HFFc6 (cell line): ENCODE results near the gene NARS2. TPM values are rescaled to one million over a fixed set of nuclear protein-coding genes. Genes with fewer than 3 reads are reported as not detected.

Source experiments
- DNase-seq: peaks from one replicate; pipeline ENCODE4 v3.0.0-alpha.2; 2018
- H3K27ac Mint-ChIP-seq: 2 replicates; pipeline ENCODE4 v1.8.0; 2020; ENCODE audit warnings: mild to moderate bottlenecking, mixed read lengths
- H3K27me3 Mint-ChIP-seq: 2 replicates; pipeline ENCODE4 v1.8.0; 2021; ENCODE audit warnings: mild to moderate bottlenecking, moderate library complexity, mixed read lengths; ENCODE audit not compliant: insufficient read depth
- H3K36me3 Mint-ChIP-seq: 2 replicates; pipeline ENCODE4 v1.8.0; 2021; ENCODE audit warnings: low read depth, mixed read lengths
- H3K4me1 Mint-ChIP-seq: 2 replicates; pipeline ENCODE4 v1.8.0; 2020; ENCODE audit warnings: low read depth, mixed read lengths
- H3K4me3 Mint-ChIP-seq: 2 replicates; pipeline ENCODE4 v1.8.0; 2020; ENCODE audit warnings: mild to moderate bottlenecking, moderate library complexity, mixed read lengths
- H3K9me3 Mint-ChIP-seq: 2 replicates; pipeline ENCODE4 v1.8.0; 2020; ENCODE audit warnings: mild to moderate bottlenecking, mixed read lengths
- total RNA-seq, 6 experiments: library from RNA; stranded (reverse); fragmentation: NEBNext Ultra II Directional; extraction: Animal tissue kit (Norgen Biotek cat#: 25700); gene quantifications; 2 replicates in 1 of 6; 3 replicates in 5 of 6; pipeline ENCODE4 v1.2.3, GENCODE V29; 2021
- TF ChIP-seq, protein P1 (sequence below): fragments of 200-600 bp; sonication (generic); IDR thresholded peaks from 2 replicates; pipeline ENCODE4 v1.5.0; 2021; ENCODE audit warnings: antibody characterized with exemption, mild to moderate bottlenecking

NARS2 gene
- total RNA-seq, 6 experiments from 2014 or later = 8.7 to 11.6 (median 10.3) TPM

DNA sequence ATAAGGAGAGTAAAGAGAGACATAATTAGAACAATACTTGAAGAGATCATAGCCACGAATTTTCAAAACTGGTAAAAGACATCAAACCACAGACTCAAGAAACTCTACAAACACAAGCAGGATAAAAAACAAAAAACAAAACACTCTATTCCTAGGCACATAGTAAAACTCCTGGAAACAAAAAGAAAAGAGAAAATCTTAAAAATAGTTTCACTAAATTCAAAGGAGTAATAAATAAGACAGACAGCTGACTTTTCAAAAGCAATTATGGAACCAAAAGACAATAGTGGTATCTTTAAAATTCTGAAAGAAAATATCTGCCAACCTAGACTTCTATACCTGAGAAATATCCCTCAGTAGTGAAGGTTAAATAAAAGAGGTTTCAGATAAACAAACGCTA lies 9.2 kb upstream of the NARS2 start:
- Mint-ChIP-seq H3K9me3 (peaks cover 22% of the 10 kb centered on the region), H3K36me3 (peaks cover 8% of the 10 kb centered on the region; the same call in 1 of the 2 replicates), H3K27me3 (peaks cover 8% of the 10 kb centered on the region)

DNA sequence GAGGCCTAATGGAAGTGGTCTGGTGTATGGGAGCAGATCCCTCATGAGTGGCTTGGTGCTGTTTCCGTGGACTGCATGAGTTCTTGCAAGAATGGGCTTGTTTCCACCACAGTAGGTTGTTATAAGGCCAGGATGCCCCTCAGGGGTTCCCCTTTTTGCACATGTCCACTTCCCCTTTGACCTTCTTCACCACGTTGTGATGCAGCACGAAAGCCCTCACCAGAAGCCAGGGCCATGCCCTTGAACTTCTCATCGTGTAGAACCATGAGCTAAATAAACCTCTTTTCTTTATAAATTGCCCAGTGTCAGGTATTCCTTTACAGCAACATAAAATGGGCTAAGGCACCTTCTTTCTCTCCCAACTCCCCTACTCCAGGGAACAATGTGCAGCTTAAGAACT lies 2.8 kb upstream of the NARS2 start:
- Mint-ChIP-seq H3K27me3 (peaks cover 1% of the 10 kb centered on the region; the same call in 1 of the 2 replicates), H3K36me3 (no peaks in the 10 kb centered on the region), H3K27ac (no peak overlapping the region), H3K4me3 (no peak overlapping the region), H3K4me1 (peaks cover 26% of the 10 kb centered on the region), H3K9me3 (no peaks in the 10 kb centered on the region; the same call in 1 of the 2 replicates)
- TF ChIP-seq, protein P1, sequence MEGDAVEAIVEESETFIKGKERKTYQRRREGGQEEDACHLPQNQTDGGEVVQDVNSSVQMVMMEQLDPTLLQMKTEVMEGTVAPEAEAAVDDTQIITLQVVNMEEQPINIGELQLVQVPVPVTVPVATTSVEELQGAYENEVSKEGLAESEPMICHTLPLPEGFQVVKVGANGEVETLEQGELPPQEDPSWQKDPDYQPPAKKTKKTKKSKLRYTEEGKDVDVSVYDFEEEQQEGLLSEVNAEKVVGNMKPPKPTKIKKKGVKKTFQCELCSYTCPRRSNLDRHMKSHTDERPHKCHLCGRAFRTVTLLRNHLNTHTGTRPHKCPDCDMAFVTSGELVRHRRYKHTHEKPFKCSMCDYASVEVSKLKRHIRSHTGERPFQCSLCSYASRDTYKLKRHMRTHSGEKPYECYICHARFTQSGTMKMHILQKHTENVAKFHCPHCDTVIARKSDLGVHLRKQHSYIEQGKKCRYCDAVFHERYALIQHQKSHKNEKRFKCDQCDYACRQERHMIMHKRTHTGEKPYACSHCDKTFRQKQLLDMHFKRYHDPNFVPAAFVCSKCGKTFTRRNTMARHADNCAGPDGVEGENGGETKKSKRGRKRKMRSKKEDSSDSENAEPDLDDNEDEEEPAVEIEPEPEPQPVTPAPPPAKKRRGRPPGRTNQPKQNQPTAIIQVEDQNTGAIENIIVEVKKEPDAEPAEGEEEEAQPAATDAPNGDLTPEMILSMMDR = no peak
- no peak for DNase-seq

More for the DNA sequence above, 9.2 kb upstream of the NARS2 start:
- Mint-ChIP-seq H3K4me3 (no peak overlapping the region), H3K27ac (no peak overlapping the region), H3K4me1 (peaks cover 6% of the 10 kb centered on the region)
- DNase-seq = no peak
- TF ChIP-seq, protein P1 = no peak

DNA sequence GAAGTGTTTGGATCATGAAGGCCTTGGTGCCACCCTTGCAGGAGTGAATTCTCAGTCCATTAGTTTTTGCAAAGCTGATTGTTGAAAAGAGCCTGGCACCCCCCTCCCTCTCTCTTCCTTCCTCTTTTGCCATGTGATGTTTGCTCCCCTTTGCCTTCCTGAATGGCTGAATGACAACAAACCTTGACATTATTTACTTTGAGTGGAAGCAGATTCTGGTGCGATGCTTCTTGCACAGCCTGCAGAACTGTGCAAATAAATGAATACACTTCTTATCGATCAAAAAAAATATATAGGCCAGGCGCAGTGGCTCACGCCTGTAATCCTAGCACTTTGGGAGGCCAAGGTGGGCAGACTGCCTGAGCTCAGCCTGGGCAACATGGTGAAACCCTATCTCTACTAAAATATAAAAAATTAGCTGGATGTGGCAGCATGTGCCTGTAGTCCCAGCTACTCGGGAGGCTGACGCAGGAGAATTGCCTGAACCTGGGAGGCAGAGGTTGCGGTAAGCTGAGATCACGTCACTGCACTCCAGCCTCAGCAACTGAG lies 2.0 kb upstream of the NARS2 start:
- TF ChIP-seq, protein P1 = no peak
- H3K27me3 Mint-ChIP-seq = peaks cover 1% of the 10 kb centered on the region; the same call in 1 of the 2 replicates

DNA sequence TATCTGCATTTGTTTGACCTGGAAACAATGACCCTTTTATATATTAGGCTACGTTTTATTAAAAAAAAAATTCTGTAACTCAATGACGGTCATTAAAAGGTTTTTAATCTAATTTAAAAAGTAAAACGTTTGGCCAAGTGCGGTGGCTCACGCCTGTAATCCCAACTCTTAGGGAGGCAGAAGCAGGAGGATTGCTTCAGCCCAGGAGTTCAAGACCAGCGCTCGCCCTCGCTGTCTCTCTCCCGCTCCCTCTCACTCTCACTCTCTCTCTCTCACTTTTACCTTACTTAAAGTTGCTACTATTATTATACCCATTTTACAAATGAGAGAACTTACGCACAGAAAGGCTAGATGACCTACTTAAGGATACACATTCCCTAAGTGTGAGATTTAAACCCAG lies 814 bp upstream of the NARS2 start:
- no peak overlapping the region; the same call in 1 of the 2 replicates for H3K27ac Mint-ChIP-seq
- 0 out of 2 replicates have a peak, but pooled peaks cover 1% of the 10 kb centered on the region for H3K27me3 Mint-ChIP-seq
- no peaks in the 10 kb centered on the region for H3K9me3 Mint-ChIP-seq
- peaks cover 6% of the 10 kb centered on the region for H3K36me3 Mint-ChIP-seq
- H3K4me1 Mint-ChIP-seq = peaks cover 30% of the 10 kb centered on the region
- TF ChIP-seq, protein P1 = no peak
- DNase-seq = no peak
- peak overlapping the region; percentile 99 for H3K4me3 Mint-ChIP-seq

More for the DNA sequence above, 2.0 kb upstream of the NARS2 start:
- no peak for DNase-seq
- Mint-ChIP-seq H3K4me1 (peaks cover 30% of the 10 kb centered on the region), H3K4me3 (no peak overlapping the region), H3K36me3 (no peaks in the 10 kb centered on the region), H3K27ac (no peak overlapping the region), H3K9me3 (no peaks in the 10 kb centered on the region)

DNA sequence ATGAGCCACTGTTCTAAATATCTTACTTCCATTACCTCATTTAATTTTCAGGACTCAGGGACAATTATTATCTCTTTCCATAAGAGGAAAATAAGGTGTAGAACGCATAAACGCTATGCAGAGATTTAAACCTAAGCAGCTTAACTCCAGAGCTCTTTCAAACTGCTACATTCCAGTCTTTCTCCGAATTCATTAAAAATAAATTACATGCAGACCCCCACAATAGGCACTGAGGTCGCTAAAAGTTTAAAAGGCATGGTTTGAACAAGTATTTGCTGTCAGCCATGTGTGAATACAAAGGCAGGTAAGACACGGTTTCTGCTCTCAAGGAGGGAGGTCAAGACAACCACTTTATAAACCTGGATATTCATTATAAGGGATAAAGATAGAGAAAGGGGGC lies 983 bp downstream of the NARS2 start:
- H3K27ac Mint-ChIP-seq = peak overlapping the region; percentile 51
- no peak for DNase-seq
- TF ChIP-seq, protein P1 = no peak
- peaks cover 6% of the 10 kb centered on the region for H3K36me3 Mint-ChIP-seq
- peak overlapping the region; percentile 99 for H3K4me3 Mint-ChIP-seq
- peaks cover 30% of the 10 kb centered on the region for H3K4me1 Mint-ChIP-seq
- 0 out of 2 replicates have a peak, but pooled peaks cover 1% of the 10 kb centered on the region for H3K27me3 Mint-ChIP-seq
- H3K9me3 Mint-ChIP-seq = no peaks in the 10 kb centered on the region
